OCI-LY3 (cell line): Measurements from ENCODE around the gene HOOK2.

Experiments used
- CTCF ChIP-seq: fragments of 200-600, 300-600 bp; sonication (generic); IDR thresholded peaks from 2 replicates; pipeline ENCODE4 v1.5.1; 2014; ENCODE audit warnings: antibody characterized with exemption, low read length, low read depth
- EZH2phosphoT487 ChIP-seq: fragments of 200-600 bp; shearing (Covaris generic); IDR thresholded peaks from 2 replicates; pipeline ENCODE4 v1.6.1; 2018; ENCODE audit warnings: antibody characterized with exemption, mixed run types, low read depth

- TF ChIP-seq CTCF (no peak), EZH2phosphoT487 (no peak)
These were observed 52.0 kb downstream of the HOOK2 start for GRCh38 chr19:12723381-12723640.
